Body of pancreas (tissue), 4 donors: Measurements from ENCODE around the gene SNED1.

Source experiments
- CTCF ChIP-seq, 7 experiments: fragments of 450-650 bp in 4 of 7; fragments of 200-600 bp in 3 of 7; sonication (generic) in 3 of 7; IDR thresholded peaks; one replicate each; pipeline ENCODE4 v1.5.1; 2016 to 2019; ENCODE audit warnings: antibody characterized with exemption in 7 of 7
- POLR2A ChIP-seq, 3 donors: fragments of 450-650 bp; IDR thresholded peaks; one replicate each; pipeline ENCODE4 v1.6.1; 2016; ENCODE audit warnings: antibody characterized with exemption in 3 of 3, mild to moderate bottlenecking in 2 of 3

- TF ChIP-seq CTCF (IDR thresholded peaks at IDR 0.05) (no peak), POLR2A (IDR thresholded peaks at IDR 0.05) (no peak)
Measured at GRCh38 chr2:240966457-240966905, 31.9 kb upstream of the SNED1 start.
